ENCODE data around the gene HBM.
"Not testable (repeated sequence)": the region's sequence is repeated elsewhere in the genome, so short reads cannot be mapped to it uniquely, and the experiment has no call there.

The HBM gene

DNA sequence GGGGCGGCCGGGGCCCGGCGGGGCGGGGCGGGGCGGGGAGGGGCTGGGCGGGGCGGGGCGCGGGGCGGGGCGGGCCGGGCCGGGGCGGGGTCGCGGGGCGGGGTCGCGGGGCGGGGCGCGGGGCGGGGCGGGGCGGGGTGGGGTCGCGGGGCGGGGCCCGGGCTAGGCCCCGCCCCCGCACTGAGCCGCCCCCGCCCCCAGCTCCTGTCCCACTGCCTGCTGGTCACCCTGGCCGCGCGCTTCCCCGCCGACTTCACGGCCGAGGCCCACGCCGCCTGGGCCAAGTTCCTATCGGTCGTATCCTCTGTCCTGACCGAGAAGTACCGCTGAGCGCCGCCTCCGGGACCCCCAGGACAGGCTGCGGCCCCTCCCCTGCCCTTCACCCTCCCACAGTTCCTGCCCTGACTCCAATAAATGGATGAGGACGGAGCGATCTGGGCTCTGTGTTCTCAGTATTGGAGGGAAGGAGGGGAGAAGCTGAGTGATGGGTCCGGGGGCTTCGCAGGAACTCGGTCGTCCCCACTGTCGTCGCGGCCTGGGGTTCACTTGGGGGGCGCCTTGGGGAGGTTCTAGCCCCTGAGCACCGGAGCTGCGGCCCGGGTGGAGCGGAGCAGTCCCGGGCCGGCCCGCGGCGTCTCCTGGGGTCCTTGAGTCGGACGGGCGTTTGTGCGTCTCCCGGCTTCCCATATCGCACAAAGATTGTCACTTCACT is 795 bp upstream of the HBM start:
- in situ Hi-C loops (cut with MboI; ENCODE audit: low pct_unique_long_range_greater_than_20kb, low sequenced_read_pairs): no loop called here
- DNase-seq: no peak

DNA sequence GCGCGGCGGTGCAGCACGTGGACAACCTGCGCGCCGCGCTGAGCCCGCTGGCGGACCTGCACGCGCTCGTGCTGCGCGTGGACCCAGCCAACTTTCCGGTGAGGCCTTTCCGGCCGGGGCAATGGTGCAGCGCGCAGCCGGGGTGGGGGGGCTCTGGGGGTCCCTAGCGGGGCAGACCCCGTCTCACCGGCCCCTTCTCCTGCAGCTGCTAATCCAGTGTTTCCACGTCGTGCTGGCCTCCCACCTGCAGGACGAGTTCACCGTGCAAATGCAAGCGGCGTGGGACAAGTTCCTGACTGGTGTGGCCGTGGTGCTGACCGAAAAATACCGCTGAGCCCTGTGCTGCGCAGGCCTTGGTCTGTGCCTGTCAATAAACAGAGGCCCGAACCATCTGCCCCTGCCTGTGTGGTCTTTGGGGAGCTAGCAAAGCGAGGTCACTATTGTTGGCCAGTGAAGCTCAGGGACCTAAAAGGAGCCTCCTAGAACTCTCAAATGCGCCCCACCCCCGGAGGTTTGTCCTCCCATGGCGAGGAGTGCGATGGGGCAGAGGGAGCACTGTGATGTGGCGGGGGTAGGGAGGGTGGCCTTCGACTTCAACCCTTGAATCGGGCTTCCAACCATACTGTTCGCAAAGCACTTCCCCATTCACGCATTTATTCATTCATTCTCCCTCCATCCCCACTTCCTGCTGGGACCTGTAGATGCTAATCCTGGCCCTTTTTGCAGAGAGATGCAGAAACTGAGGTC is 770 bp downstream of the HBM start:
- DNase-seq: peak; percentile 43
- in situ Hi-C loops (cut with MboI; ENCODE audit: low pct_unique_long_range_greater_than_20kb, low sequenced_read_pairs): no loop called here

DNA sequence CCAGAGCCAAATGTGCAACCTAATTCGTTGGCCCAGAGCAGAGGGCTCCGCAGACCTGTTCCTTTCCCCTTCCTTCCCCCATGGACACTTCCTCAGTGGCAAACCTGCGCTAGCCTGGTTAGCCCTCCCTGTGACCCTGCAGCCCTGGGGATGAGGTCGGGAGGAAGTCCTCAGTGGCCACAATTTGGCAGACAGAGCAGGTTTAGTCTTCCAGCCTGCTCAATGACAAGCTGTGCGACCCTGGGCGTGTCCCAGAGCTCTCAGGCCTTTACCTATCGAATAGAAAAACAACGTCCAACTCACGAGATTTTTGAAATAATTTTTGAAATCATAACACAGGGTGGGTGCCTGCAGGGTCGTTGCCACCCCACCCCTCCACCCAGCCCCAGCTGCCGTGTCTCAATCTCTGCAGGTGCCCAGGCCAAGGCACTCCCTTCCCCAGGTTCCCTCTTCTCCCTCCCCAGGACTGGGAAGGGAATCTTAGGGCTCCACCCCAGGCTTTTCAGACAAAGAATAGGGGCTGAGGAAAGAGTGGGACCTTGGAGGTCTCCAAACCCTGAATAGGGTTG is 1.4 kb downstream of the HBM start:
- no peak for DNase-seq
- in situ Hi-C loops (cut with MboI; ENCODE audit: low pct_unique_long_range_greater_than_20kb, low sequenced_read_pairs): no loop called here

DNA sequence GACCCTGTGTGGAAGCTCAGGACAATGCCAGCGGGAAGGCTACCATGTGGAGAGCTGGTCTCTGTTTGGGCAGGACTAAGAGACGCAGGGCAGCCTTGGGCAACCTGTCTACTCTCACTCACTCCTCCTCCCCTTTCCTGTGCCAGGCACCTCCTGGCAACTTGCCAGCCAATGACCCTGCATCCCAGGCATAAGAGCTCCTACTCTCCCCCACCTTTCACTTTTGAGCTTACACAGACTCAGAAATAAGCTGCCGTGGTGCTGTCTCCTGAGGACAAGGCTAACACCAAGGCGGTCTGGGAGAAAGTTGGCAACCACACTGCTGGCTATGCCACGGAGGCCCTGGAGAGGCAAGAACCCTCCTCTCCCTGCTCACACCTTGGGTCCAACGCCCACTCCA is 2.6 kb downstream of the HBM start:
- DNase-seq: no peak
- in situ Hi-C loops (cut with MboI; ENCODE audit: low pct_unique_long_range_greater_than_20kb, low sequenced_read_pairs): no loop called here

DNA sequence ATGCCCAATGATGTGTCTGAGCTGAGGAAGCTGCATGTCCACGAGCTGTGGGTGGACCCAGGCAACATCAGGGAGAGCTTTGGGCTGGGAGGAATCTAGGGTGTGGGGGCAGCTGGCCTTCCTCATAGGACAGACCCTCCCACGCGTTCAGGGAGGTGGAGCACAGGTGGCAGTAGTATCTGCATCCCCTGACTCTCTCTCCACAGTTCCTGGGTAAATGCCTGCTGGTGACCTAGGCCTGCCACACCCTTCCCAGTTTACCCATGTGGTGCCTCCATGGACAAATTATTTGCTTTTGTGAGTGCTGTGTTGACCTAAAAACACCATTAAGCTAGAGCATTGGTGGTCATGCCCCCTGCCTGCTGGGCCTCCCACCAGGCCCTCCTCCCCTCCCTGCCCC is 3.2 kb downstream of the HBM start:
- in situ Hi-C loops (cut with MboI; ENCODE audit: low pct_unique_long_range_greater_than_20kb, low sequenced_read_pairs): no loop called here
- no peak for DNase-seq

DNA sequence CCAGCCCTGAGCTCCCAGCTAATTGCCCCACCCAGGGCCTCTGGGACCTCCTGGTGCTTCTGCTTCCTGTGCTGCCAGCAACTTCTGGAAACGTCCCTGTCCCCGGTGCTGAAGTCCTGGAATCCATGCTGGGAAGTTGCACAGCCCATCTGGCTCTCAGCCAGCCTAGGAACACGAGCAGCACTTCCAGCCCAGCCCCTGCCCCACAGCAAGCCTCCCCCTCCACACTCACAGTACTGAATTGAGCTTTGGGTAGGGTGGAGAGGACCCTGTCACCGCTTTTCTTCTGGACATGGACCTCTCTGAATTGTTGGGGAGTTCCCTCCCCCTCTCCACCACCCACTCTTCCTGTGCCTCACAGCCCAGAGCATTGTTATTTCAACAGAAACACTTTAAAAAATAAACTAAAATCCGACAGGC is 4.3 kb downstream of the HBM start:
- in situ Hi-C loops (cut with MboI; ENCODE audit: low pct_unique_long_range_greater_than_20kb, low sequenced_read_pairs): not testable (repeated sequence)
- DNase-seq: peak; percentile 37

DNA sequence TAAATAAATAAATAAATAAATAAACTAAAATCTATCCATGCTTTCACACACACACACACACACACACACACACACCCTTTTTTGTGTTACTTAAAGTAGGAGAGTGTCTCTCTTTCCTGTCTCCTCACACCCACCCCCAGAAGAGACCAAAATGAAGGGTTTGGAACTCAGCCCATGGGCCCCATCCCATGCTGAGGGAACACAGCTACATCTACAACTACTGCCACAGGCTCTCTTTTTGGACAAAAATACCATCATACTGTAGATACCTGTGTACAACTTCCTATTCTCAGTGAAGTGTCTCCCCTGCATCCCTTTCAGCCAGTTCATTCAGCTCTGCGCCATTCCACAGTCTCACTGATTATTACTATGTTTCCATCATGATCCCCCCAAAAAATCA is 5.0 kb downstream of the HBM start:
- DNase-seq: no peak
- in situ Hi-C loops (cut with MboI; ENCODE audit: low pct_unique_long_range_greater_than_20kb, low sequenced_read_pairs): no loop called here

DNA sequence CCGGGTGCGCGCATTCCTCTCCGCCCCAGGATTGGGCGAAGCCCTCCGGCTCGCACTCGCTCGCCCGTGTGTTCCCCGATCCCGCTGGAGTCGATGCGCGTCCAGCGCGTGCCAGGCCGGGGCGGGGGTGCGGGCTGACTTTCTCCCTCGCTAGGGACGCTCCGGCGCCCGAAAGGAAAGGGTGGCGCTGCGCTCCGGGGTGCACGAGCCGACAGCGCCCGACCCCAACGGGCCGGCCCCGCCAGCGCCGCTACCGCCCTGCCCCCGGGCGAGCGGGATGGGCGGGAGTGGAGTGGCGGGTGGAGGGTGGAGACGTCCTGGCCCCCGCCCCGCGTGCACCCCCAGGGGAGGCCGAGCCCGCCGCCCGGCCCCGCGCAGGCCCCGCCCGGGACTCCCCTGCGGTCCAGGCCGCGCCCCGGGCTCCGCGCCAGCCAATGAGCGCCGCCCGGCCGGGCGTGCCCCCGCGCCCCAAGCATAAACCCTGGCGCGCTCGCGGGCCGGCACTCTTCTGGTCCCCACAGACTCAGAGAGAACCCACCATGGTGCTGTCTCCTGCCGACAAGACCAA is 6.7 kb downstream of the HBM start, which contains the start of gene HBA2:
Gene HBA2, plus strand, starts transcription at position 503 of the 568 bp plus-strand sequence. Its CDS starts 37 bp downstream, at position 540.
- in situ Hi-C loops (cut with MboI; ENCODE audit: low pct_unique_long_range_greater_than_20kb, low sequenced_read_pairs): not testable (repeated sequence)

DNA sequence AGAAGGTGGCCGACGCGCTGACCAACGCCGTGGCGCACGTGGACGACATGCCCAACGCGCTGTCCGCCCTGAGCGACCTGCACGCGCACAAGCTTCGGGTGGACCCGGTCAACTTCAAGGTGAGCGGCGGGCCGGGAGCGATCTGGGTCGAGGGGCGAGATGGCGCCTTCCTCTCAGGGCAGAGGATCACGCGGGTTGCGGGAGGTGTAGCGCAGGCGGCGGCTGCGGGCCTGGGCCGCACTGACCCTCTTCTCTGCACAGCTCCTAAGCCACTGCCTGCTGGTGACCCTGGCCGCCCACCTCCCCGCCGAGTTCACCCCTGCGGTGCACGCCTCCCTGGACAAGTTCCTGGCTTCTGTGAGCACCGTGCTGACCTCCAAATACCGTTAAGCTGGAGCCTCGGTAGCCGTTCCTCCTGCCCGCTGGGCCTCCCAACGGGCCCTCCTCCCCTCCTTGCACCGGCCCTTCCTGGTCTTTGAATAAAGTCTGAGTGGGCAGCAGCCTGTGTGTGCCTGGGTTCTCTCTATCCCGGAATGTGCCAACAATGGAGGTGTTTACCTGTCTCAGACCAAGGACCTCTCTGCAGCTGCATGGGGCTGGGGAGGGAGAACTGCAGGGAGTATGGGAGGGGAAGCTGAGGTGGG is 7.6 kb downstream of the HBM start:
- DNase-seq: not testable (repeated sequence)

More for the DNA sequence above, 6.7 kb downstream of the HBM start, which contains the start of gene HBA2:
- not testable (repeated sequence) for DNase-seq

DNA sequence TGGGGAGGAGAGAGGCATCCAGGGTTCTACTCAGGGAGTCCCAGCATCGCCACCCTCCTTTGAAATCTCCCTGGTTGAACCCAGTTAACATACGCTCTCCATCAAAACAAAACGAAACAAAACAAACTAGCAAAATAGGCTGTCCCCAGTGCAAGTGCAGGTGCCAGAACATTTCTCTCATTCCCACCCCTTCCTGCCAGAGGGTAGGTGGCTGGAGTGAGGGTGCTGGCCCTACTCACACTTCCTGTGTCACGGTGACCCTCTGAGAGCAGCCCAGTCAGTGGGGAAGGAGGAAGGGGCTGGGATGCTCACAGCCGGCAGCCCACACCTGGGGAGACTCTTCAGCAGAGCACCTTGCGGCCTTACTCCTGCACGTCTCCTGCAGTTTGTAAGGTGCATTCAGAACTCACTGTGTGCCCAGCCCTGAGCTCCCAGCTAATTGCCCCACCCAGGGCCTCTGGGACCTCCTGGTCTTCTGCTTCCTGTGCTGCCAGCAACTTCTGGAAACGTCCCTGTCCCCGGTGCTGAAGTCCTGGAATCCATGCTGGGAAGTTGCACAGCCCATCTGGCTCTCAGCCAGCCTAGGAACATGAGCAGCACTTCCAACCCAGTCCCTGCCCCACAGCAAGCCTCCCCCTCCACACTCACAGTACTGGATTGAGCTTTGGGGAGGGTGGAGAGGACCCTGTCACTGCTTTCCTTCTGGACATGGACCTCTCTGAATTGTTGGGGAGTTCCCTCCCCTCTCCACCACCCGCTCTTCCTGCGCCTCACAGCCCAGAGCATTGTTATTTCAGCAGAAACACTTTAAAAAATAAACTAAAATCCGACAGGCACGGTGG is 8.4 kb downstream of the HBM start:
- DNase-seq; in situ Hi-C loops (cut with MboI; ENCODE audit: low pct_unique_long_range_greater_than_20kb, low sequenced_read_pairs): not testable (repeated sequence)

More for the DNA sequence above, 7.6 kb downstream of the HBM start:
- in situ Hi-C loops (cut with MboI; ENCODE audit: low pct_unique_long_range_greater_than_20kb, low sequenced_read_pairs): not testable (repeated sequence)

DNA sequence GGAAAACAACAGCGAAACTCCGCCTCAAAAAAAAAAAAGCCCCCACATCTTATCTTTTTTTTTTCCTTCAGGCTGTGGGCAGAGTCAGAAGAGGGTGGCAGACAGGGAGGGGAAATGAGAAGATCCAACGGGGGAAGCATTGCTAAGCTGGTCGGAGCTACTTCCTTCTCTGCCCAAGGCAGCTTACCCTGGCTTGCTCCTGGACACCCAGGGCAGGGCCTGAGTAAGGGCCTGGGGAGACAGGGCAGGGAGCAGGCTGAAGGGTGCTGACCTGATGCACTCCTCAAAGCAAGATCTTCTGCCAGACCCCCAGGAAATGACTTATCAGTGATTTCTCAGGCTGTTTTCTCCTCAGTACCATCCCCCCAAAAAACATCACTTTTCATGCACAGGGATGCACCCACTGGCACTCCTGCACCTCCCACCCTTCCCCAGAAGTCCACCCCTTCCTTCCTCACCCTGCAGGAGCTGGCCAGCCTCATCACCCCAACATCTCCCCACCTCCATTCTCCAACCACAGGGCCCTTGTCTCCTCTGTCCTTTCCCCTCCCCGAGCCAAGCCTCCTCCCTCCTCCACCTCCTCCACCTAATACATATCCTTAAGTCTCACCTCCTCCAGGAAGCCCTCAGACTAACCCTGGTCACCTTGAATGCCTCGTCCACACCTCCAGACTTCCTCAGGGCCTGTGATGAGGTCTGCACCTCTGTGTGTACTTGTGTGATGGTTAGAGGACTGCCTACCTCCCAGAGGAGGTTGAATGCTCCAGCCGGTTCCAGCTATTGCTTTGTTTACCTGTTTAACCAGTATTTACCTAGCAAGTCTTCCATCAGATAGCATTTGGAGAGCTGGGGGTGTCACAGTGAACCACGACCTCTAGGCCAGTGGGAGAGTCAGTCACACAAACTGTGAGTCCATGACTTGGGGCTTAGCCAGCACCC is 9.5 kb downstream of the HBM start:
- in situ Hi-C loops (cut with MboI; ENCODE audit: low pct_unique_long_range_greater_than_20kb, low sequenced_read_pairs): no loop called here
- peak; percentile 50 for DNase-seq

DNA sequence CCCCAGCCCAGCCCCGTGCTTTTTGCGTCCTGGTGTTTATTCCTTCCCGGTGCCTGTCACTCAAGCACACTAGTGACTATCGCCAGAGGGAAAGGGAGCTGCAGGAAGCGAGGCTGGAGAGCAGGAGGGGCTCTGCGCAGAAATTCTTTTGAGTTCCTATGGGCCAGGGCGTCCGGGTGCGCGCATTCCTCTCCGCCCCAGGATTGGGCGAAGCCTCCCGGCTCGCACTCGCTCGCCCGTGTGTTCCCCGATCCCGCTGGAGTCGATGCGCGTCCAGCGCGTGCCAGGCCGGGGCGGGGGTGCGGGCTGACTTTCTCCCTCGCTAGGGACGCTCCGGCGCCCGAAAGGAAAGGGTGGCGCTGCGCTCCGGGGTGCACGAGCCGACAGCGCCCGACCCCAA is 10.2 kb downstream of the HBM start:
- DNase-seq; in situ Hi-C loops (cut with MboI; ENCODE audit: low pct_unique_long_range_greater_than_20kb, low sequenced_read_pairs): not testable (repeated sequence)

DNA sequence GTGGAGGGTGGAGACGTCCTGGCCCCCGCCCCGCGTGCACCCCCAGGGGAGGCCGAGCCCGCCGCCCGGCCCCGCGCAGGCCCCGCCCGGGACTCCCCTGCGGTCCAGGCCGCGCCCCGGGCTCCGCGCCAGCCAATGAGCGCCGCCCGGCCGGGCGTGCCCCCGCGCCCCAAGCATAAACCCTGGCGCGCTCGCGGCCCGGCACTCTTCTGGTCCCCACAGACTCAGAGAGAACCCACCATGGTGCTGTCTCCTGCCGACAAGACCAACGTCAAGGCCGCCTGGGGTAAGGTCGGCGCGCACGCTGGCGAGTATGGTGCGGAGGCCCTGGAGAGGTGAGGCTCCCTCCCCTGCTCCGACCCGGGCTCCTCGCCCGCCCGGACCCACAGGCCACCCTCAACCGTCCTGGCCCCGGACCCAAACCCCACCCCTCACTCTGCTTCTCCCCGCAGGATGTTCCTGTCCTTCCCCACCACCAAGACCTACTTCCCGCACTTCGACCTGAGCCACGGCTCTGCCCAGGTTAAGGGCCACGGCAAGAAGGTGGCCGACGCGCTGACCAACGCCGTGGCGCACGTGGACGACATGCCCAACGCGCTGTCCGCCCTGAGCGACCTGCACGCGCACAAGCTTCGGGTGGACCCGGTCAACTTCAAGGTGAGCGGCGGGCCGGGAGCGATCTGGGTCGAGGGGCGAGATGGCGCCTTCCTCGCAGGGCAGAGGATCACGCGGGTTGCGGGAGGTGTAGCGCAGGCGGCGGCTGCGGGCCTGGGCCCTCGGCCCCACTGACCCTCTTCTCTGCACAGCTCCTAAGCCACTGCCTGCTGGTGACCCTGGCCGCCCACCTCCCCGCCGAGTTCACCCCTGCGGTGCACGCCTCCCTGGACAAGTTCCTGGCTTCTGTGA is 11.0 kb downstream of the HBM start, which contains the start of gene HBA1:
Gene HBA1, plus strand, starts transcription at position 204 of the 906 bp plus-strand sequence. Its CDS starts 37 bp downstream, at position 241.
- DNase-seq; in situ Hi-C loops (cut with MboI; ENCODE audit: low pct_unique_long_range_greater_than_20kb, low sequenced_read_pairs): not testable (repeated sequence)

DNA sequence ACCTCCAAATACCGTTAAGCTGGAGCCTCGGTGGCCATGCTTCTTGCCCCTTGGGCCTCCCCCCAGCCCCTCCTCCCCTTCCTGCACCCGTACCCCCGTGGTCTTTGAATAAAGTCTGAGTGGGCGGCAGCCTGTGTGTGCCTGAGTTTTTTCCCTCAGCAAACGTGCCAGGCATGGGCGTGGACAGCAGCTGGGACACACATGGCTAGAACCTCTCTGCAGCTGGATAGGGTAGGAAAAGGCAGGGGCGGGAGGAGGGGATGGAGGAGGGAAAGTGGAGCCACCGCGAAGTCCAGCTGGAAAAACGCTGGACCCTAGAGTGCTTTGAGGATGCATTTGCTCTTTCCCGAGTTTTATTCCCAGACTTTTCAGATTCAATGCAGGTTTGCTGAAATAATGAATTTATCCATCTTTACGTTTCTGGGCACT is 11.6 kb downstream of the HBM start:
- in situ Hi-C loops (cut with MboI; ENCODE audit: low pct_unique_long_range_greater_than_20kb, low sequenced_read_pairs): no loop called here
- no peak for DNase-seq

DNA sequence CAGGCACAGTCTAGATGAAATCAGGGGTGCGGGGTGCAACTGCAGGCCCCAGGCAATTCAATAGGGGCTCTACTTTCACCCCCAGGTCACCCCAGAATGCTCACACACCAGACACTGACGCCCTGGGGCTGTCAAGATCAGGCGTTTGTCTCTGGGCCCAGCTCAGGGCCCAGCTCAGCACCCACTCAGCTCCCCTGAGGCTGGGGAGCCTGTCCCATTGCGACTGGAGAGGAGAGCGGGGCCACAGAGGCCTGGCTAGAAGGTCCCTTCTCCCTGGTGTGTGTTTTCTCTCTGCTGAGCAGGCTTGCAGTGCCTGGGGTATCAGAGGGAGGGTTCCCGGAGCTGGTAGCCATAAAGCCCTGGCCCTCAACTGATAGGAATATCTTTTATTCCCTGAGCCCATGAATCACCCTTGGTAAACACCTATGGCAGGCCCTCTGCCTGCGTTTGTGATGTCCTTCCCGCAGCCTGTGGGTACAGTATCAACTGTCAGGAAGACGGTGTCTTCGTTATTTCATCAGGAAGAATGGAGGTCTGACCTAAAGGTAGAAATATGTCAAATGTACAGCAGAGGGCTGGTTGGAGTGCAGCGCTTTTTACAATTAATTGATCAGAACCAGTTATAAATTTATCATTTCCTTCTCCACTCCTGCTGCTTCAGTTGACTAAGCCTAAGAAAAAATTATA is 12.3 kb downstream of the HBM start:
- no peak for DNase-seq
- in situ Hi-C loops (cut with MboI; ENCODE audit: low pct_unique_long_range_greater_than_20kb, low sequenced_read_pairs): no loop called here

DNA sequence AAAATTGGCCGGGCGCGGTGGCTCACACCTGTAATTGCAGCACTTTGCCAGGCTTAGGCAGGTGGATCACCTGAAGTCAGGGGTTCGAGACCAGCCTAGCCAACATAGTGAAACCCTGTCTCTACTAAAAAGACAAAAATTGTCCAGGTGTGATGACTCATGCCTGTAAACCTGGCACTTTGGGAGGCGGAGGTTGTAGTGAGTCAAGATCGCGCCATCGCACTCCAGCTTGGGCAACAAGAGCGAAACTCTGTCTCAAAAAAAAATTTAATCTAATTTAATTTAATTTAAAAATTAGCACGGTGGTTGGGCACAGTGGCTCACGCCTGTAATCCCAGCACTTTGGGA is 12.9 kb downstream of the HBM start:
- no peak for DNase-seq
- in situ Hi-C loops (cut with MboI; ENCODE audit: low pct_unique_long_range_greater_than_20kb, low sequenced_read_pairs): no loop called here
